IPS-18a (cell line): ENCODE data around the gene DRC7.

Experiments
- H3K27ac ChIP-seq: one replicate; pipeline ENCODE4 v1.5.1; 2013; ENCODE audit warnings: low read length
- H3K27me3 ChIP-seq: one replicate; pipeline ENCODE4 v1.6.1; 2013; ENCODE audit warnings: mild to moderate bottlenecking, low read length; ENCODE audit not compliant: control insufficient read depth, insufficient read depth
- H3K36me3 ChIP-seq: one replicate; pipeline ENCODE4 v1.6.1; 2013; ENCODE audit warnings: low read depth, low read length; ENCODE audit not compliant: control insufficient read depth
- H3K4me1 ChIP-seq: one replicate; pipeline ENCODE4 v1.6.1; 2013; ENCODE audit warnings: low read depth, low read length; ENCODE audit not compliant: control insufficient read depth
- H3K4me3 ChIP-seq: one replicate; pipeline ENCODE4 v1.5.1; 2013; ENCODE audit warnings: low read length
- H3K9ac ChIP-seq: one replicate; pipeline ENCODE4 v1.6.1; 2013; ENCODE audit warnings: mild to moderate bottlenecking, low read length, moderate library complexity
- H3K9me3 ChIP-seq: one replicate; pipeline ENCODE4 v1.6.1; 2013; ENCODE audit warnings: low read depth, low read length; ENCODE audit not compliant: control insufficient read depth

DRC7 gene

GRCh38 chr16:57681950-57682728 is 12.5 kb upstream of the DRC7 start:
- Histone ChIP-seq H3K9me3 (no peaks in the 10 kb centered on the region), H3K27me3 (no peaks in the 10 kb centered on the region), H3K4me3 (no peak overlapping the region), H3K4me1 (no peaks in the 10 kb centered on the region), H3K36me3 (no peaks in the 10 kb centered on the region), H3K27ac (no peak overlapping the region), H3K9ac (no peak overlapping the region)

- Histone ChIP-seq H3K27ac (no peak overlapping the region), H3K9me3 (no peaks in the 10 kb centered on the region), H3K4me1 (no peaks in the 10 kb centered on the region), H3K36me3 (no peaks in the 10 kb centered on the region), H3K9ac (no peak overlapping the region), H3K27me3 (no peaks in the 10 kb centered on the region), H3K4me3 (no peak overlapping the region)
These were observed 11.6 kb upstream of the DRC7 start for GRCh38 chr16:57682809-57683635.

- no peaks in the 10 kb centered on the region for H3K4me1 ChIP-seq
- no peaks in the 10 kb centered on the region for H3K36me3 ChIP-seq
- no peak overlapping the region for H3K9ac ChIP-seq
- no peaks in the 10 kb centered on the region for H3K9me3 ChIP-seq
- no peak overlapping the region for H3K4me3 ChIP-seq
- H3K27me3 ChIP-seq: no peaks in the 10 kb centered on the region
- no peak overlapping the region for H3K27ac ChIP-seq
These were observed 10.7 kb upstream of the DRC7 start for GRCh38 chr16:57683636-57684545.

- no peak overlapping the region for H3K4me3 ChIP-seq
- no peaks in the 10 kb centered on the region for H3K27me3 ChIP-seq
- H3K36me3 ChIP-seq: no peaks in the 10 kb centered on the region
- no peak overlapping the region for H3K27ac ChIP-seq
- H3K9me3 ChIP-seq: no peaks in the 10 kb centered on the region
- H3K4me1 ChIP-seq: no peaks in the 10 kb centered on the region
- no peak overlapping the region for H3K9ac ChIP-seq
These were observed 9.8 kb upstream of the DRC7 start for GRCh38 chr16:57684626-57685358.

- H3K4me3 ChIP-seq: no peak overlapping the region
- H3K27me3 ChIP-seq: no peaks in the 10 kb centered on the region
- no peaks in the 10 kb centered on the region for H3K36me3 ChIP-seq
- H3K9me3 ChIP-seq: no peaks in the 10 kb centered on the region
- no peak overlapping the region for H3K9ac ChIP-seq
- H3K27ac ChIP-seq: no peak overlapping the region
- no peaks in the 10 kb centered on the region for H3K4me1 ChIP-seq
These were observed 9.0 kb upstream of the DRC7 start for GRCh38 chr16:57685633-57686032.

- Histone ChIP-seq H3K9me3 (no peaks in the 10 kb centered on the region), H3K9ac (no peak overlapping the region), H3K27me3 (no peaks in the 10 kb centered on the region), H3K36me3 (no peaks in the 10 kb centered on the region), H3K27ac (no peak overlapping the region), H3K4me1 (no peaks in the 10 kb centered on the region), H3K4me3 (no peak overlapping the region)
These were observed 8.0 kb upstream of the DRC7 start for GRCh38 chr16:57686577-57686976.

GRCh38 chr16:57687363-57687929 is 7.2 kb upstream of the DRC7 start:
- Histone ChIP-seq H3K4me3 (no peak overlapping the region), H3K36me3 (no peaks in the 10 kb centered on the region), H3K4me1 (no peaks in the 10 kb centered on the region), H3K27me3 (no peaks in the 10 kb centered on the region), H3K9ac (no peak overlapping the region), H3K9me3 (no peaks in the 10 kb centered on the region), H3K27ac (no peak overlapping the region)

- no peaks in the 10 kb centered on the region for H3K27me3 ChIP-seq
- H3K9me3 ChIP-seq: no peaks in the 10 kb centered on the region
- no peaks in the 10 kb centered on the region for H3K36me3 ChIP-seq
- H3K9ac ChIP-seq: no peak overlapping the region
- no peak overlapping the region for H3K27ac ChIP-seq
- H3K4me3 ChIP-seq: no peak overlapping the region
- no peaks in the 10 kb centered on the region for H3K4me1 ChIP-seq
These were observed 6.1 kb upstream of the DRC7 start for GRCh38 chr16:57688487-57688986.

GRCh38 chr16:57688987-57689761 is 5.4 kb upstream of the DRC7 start:
- Histone ChIP-seq H3K27ac (no peak overlapping the region), H3K4me3 (no peak overlapping the region), H3K36me3 (no peaks in the 10 kb centered on the region), H3K9me3 (no peaks in the 10 kb centered on the region), H3K9ac (no peak overlapping the region), H3K27me3 (no peaks in the 10 kb centered on the region), H3K4me1 (no peaks in the 10 kb centered on the region)
